ENCODE data around the gene MAP2K1.
"Not testable (repeated sequence)": the region's sequence is repeated elsewhere in the genome, so short reads cannot be mapped to it uniquely, and the experiment has no call there.

Gene MAP2K1

DNA sequence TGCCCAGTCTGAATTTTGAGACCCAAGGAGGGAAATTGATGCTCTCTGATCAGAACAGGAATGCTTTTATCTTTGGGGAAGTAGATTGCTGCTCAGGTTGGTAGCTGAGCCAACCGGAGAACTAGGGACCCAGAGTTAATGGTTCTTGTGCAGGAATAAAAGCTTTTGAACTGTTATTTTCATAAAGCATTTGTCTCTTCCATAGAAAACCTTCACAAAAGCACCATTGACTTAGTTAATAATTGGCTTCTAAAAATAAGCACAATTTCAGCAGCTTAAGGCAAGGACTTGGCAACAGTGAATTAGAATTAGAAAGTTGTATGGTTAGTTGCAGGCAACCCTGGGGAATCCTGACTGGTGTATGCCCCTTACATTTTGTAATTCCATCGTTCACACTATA, 53.8 kb downstream of the MAP2K1 start:
- H3K36me3 ChIP-seq, result peaks cover 40% of the 10 kb centered on the region

GRCh38 chr15:66452420-66452819, 65.7 kb downstream of the MAP2K1 start:
- no peak for DNase-seq
- peaks cover 5% of the 10 kb centered on the region for H3K36me3 ChIP-seq
- TF ChIP-seq, protein P1, sequence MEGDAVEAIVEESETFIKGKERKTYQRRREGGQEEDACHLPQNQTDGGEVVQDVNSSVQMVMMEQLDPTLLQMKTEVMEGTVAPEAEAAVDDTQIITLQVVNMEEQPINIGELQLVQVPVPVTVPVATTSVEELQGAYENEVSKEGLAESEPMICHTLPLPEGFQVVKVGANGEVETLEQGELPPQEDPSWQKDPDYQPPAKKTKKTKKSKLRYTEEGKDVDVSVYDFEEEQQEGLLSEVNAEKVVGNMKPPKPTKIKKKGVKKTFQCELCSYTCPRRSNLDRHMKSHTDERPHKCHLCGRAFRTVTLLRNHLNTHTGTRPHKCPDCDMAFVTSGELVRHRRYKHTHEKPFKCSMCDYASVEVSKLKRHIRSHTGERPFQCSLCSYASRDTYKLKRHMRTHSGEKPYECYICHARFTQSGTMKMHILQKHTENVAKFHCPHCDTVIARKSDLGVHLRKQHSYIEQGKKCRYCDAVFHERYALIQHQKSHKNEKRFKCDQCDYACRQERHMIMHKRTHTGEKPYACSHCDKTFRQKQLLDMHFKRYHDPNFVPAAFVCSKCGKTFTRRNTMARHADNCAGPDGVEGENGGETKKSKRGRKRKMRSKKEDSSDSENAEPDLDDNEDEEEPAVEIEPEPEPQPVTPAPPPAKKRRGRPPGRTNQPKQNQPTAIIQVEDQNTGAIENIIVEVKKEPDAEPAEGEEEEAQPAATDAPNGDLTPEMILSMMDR (IDR thresholded peaks at IDR 0.05; ENCODE audit: low read depth, low read length), result no peak
- no peaks in the 10 kb centered on the region for H3K27me3 ChIP-seq
- H3K9me3 ChIP-seq, result no peaks in the 10 kb centered on the region
- H3K4me1 ChIP-seq, result 0 out of 2 replicates have a peak, but pooled peaks cover 3% of the 10 kb centered on the region
- H3K4me3 ChIP-seq (ENCODE audit: low read depth, low read length), result no peak overlapping the region

More for the DNA sequence above, 53.8 kb downstream of the MAP2K1 start:
- Histone ChIP-seq H3K9me3 (no peaks in the 10 kb centered on the region), H3K27me3 (no peaks in the 10 kb centered on the region), H3K4me1 (no peaks in the 10 kb centered on the region), H3K4me3 (ENCODE audit: low read depth, low read length) (no peak overlapping the region)
- TF ChIP-seq, protein P1 (IDR thresholded peaks at IDR 0.05; ENCODE audit: low read depth, low read length), result no peak
- no peak for DNase-seq

DNA sequence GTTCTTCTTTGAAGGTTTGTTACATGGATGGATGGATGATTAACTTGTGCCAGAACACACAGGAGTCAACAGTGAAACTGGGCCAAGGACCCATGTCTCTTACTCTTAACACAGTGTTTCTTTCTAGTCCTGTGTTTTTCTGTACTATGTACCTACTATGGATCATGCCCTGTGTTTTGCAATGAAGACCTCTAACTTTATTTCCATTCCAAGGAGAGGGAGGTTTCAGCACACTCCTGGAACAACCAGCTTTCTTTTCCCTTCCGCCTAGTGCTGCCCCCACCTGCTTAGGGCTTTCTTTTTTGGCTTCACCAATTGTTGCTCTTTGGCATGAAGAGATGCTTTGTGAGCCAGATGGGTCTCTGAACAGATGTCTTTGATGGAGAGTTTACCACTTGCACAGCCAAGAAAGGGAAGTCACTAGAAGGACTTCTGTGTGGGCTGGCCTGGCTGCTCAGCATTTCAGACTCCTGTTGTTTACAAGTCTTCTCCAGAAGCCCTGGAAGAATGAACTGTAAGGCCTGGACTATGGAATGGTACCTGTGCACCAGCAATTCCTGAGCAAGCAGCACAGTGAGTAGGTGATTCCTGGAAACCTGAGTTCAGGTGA, 66.4 kb downstream of the MAP2K1 start:
- Histone ChIP-seq H3K4me1 (0 out of 2 replicates have a peak, but pooled peaks cover 3% of the 10 kb centered on the region), H3K27me3 (no peaks in the 10 kb centered on the region), H3K9me3 (no peaks in the 10 kb centered on the region), H3K36me3 (peaks cover 5% of the 10 kb centered on the region), H3K4me3 (ENCODE audit: low read depth, low read length) (no peak overlapping the region)
- DNase-seq, result no peak
- TF ChIP-seq, protein P1 (IDR thresholded peaks at IDR 0.05; ENCODE audit: low read depth, low read length), result no peak

GRCh38 chr15:66454143-66454542, 67.4 kb downstream of the MAP2K1 start:
- no peaks in the 10 kb centered on the region for H3K27me3 ChIP-seq
- DNase-seq, result no peak
- H3K4me3 ChIP-seq (ENCODE audit: low read depth, low read length), result no peak overlapping the region
- no peaks in the 10 kb centered on the region for H3K9me3 ChIP-seq
- TF ChIP-seq, protein P1 (IDR thresholded peaks at IDR 0.05; ENCODE audit: low read depth, low read length), result no peak
- H3K36me3 ChIP-seq, result peaks cover 4% of the 10 kb centered on the region
- 0 out of 2 replicates have a peak, but pooled peaks cover 3% of the 10 kb centered on the region for H3K4me1 ChIP-seq

GRCh38 chr15:66456211-66456610, 69.5 kb downstream of the MAP2K1 start:
- DNase-seq, result no peak
- Histone ChIP-seq H3K9me3 (no peaks in the 10 kb centered on the region), H3K4me1 (0 out of 2 replicates have a peak, but pooled peaks cover 3% of the 10 kb centered on the region), H3K27me3 (no peaks in the 10 kb centered on the region), H3K4me3 (ENCODE audit: low read depth, low read length) (no peak overlapping the region), H3K36me3 (no peaks in the 10 kb centered on the region)
- TF ChIP-seq, protein P1 (IDR thresholded peaks at IDR 0.05; ENCODE audit: low read depth, low read length), result no peak

GRCh38 chr15:66459818-66460615, 73.3 kb downstream of the MAP2K1 start:
- TF ChIP-seq, protein P1 (IDR thresholded peaks at IDR 0.05; ENCODE audit: low read depth, low read length), result no peak
- Histone ChIP-seq H3K27me3 (no peaks in the 10 kb centered on the region), H3K9me3 (no peaks in the 10 kb centered on the region), H3K36me3 (no peaks in the 10 kb centered on the region; the same call in 1 of the 2 replicates), H3K4me3 (ENCODE audit: low read depth, low read length) (no peak overlapping the region), H3K4me1 (0 out of 2 replicates have a peak, but pooled peaks cover 3% of the 10 kb centered on the region)
- DNase-seq, result no peak

DNA sequence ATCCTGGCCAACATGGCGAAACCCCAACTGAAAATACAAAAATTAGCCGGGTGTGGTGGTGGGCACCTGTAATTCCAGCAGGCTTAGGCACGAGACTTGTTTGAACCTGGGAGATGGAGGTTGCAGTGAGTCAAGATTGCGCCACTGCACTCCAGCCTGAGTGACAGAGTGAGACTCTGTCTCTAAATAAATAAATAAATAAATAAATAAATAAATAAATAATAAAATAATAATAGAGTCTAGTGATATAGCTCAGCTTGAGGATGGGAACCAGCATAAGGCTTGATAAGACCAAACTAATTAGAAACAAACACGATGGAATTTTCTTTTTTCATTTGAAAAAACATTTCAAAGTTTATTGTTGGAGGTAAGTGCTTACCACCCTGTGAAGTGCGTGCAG, 74.6 kb downstream of the MAP2K1 start:
- not testable (repeated sequence) for H3K4me1 ChIP-seq; H3K9me3 ChIP-seq; DNase-seq; H3K4me3 ChIP-seq (ENCODE audit: low read depth, low read length); H3K27me3 ChIP-seq; H3K36me3 ChIP-seq
